Nephron (organoid): Measurements from ENCODE around the gene ANXA10.

Source experiments
- H3K27ac Mint-ChIP-seq, 3 experiments: 2 replicates each; pipeline ENCODE4 v1.8.0; 2020; ENCODE audit warnings: mixed read lengths in 3 of 3, mild to moderate bottlenecking in 2 of 3, moderate library complexity in 1 of 3
- H3K27me3 Mint-ChIP-seq: 2 replicates; pipeline ENCODE4 v1.8.0; 2021; ENCODE audit warnings: low read depth, mild to moderate bottlenecking, moderate library complexity, mixed read lengths
- H3K36me3 Mint-ChIP-seq: 2 replicates; pipeline ENCODE4 v1.8.0; 2020; ENCODE audit warnings: low read depth, mixed read lengths
- H3K4me1 Mint-ChIP-seq: 2 replicates; pipeline ENCODE4 v1.8.0; 2020; ENCODE audit warnings: mixed read lengths
- H3K4me3 Mint-ChIP-seq, 3 experiments: 2 replicates each; pipeline ENCODE4 v1.8.0; 2020; ENCODE audit warnings: mild to moderate bottlenecking in 3 of 3, mixed read lengths in 3 of 3, moderate library complexity in 2 of 3
- H3K9me3 Mint-ChIP-seq: 2 replicates; pipeline ENCODE4 v1.8.0; 2020; ENCODE audit warnings: mixed read lengths
- TF ChIP-seq, protein P1 (sequence below), 3 experiments: fragments of 200-600 bp; sonication (generic); IDR thresholded peaks; one replicate each; pipeline ENCODE4 v1.5.0; 2021; ENCODE audit warnings: antibody characterized with exemption in 3 of 3; ENCODE audit not compliant: unreplicated experiment in 3 of 3

Gene ANXA10

DNA sequence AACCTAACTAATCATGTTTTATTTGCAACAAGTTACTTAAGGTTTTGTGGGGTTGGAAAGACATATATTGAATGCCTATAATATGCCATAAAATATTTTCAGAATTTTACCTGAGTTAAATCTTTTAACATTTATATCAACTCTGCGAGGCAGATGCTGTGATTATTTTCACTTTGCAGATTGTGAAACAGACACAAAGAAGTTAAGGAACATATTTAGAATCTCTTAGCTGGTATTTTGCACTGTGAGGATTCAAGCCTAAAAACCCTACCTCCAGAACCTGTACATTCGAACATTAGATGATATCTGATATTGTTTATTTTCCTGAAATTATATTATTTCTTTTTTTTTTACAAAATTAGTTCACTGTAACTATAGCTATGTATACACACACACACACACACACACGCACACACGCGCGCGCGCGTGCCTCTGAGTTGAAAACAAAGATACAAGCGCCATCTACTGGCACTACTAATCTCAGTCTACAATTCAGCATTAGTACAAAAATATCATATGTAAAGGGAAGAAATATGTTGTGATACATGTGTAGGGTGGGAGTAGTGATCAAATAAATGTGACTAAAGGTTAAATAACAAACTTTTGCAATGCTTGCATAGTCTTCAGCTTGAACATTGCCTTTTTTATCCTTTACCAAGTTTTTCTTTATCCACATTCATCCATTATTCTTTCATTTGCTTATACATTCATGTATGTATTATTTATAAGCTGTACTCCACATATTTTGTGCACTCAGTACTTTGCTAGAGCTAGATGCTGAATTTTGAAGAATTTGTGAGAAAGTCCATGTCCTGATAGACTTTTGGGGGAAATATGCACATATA is 61.5 kb downstream of the ANXA10 start:
- Mint-ChIP-seq H3K4me1 (no peaks in the 10 kb centered on the region), H3K27me3 (no peaks in the 10 kb centered on the region), H3K9me3 (peaks cover 3% of the 10 kb centered on the region), H3K4me3 (peak overlapping the region in 2 of 3 experiments; percentile 6 to 14), H3K27ac (no peak overlapping the region), H3K36me3 (no peaks in the 10 kb centered on the region)
- TF ChIP-seq, protein P1, sequence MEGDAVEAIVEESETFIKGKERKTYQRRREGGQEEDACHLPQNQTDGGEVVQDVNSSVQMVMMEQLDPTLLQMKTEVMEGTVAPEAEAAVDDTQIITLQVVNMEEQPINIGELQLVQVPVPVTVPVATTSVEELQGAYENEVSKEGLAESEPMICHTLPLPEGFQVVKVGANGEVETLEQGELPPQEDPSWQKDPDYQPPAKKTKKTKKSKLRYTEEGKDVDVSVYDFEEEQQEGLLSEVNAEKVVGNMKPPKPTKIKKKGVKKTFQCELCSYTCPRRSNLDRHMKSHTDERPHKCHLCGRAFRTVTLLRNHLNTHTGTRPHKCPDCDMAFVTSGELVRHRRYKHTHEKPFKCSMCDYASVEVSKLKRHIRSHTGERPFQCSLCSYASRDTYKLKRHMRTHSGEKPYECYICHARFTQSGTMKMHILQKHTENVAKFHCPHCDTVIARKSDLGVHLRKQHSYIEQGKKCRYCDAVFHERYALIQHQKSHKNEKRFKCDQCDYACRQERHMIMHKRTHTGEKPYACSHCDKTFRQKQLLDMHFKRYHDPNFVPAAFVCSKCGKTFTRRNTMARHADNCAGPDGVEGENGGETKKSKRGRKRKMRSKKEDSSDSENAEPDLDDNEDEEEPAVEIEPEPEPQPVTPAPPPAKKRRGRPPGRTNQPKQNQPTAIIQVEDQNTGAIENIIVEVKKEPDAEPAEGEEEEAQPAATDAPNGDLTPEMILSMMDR (IDR thresholded peaks at IDR 0.05; ENCODE audit: unreplicated experiment in 3 of 3): peak; percentile 70 to 77 (median 75)

DNA sequence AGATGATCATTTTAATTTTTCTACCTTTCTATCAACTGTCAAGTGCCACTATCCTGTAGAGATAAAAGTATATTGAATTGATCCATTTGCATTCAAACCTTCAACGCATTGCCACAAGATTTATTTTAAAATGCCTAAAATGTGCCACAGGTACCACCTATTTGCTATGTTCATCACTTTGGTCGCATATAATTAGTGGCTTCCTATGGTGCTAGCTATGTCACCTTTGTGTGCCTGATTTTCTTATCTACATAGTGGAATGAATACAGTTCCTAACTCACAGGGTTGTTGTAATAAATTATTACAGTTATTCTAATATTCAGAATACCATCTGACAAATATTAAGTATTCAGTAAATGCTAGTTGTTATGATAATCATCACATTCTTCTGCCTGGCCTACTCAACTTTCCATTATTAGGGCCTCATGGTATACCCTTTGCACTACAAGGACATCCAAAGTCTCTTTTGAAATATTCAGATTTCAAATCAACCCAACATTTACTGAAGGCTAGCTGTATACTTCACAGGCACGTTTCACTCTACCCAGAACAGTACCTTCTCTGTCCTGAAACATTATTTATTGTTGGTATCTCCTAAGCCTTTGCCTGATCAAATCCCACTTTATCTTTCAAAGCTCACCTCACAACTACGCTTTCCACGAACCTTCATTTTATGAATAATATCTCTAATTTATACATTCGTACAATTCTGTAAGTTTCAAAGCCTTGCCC is 62.4 kb downstream of the ANXA10 start:
- Mint-ChIP-seq H3K4me1 (no peaks in the 10 kb centered on the region), H3K4me3 (no peak overlapping the region), H3K27me3 (no peaks in the 10 kb centered on the region), H3K9me3 (peaks cover 4% of the 10 kb centered on the region), H3K27ac (no peak overlapping the region), H3K36me3 (no peaks in the 10 kb centered on the region)
- TF ChIP-seq, protein P1 (IDR thresholded peaks at IDR 0.05; ENCODE audit: unreplicated experiment in 3 of 3): no peak

DNA sequence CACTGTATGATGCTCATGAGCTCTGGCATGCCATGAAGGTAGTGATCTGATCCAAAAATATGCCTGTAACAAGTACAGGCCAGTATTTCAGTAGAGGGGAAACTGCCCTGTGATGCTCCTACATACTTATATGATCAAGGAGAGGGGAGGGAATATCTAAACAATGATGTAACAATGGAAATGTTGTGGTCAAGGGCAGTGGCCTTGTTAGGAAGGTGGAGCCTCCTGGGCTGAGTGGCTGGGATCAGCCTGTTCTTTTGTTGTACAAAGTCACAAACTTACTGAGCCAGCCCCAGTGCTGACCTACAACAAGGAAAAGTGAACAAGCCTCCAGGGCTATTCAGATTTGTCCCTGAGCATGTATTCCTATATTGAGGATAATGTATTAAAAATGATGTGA is 70.3 kb downstream of the ANXA10 start:
- Mint-ChIP-seq H3K9me3 (peaks cover 13% of the 10 kb centered on the region), H3K27me3 (no peaks in the 10 kb centered on the region), H3K27ac (no peak overlapping the region), H3K4me3 (no peak overlapping the region), H3K4me1 (no peaks in the 10 kb centered on the region), H3K36me3 (no peaks in the 10 kb centered on the region)
- TF ChIP-seq, protein P1 (IDR thresholded peaks at IDR 0.05; ENCODE audit: unreplicated experiment in 3 of 3): no peak

DNA sequence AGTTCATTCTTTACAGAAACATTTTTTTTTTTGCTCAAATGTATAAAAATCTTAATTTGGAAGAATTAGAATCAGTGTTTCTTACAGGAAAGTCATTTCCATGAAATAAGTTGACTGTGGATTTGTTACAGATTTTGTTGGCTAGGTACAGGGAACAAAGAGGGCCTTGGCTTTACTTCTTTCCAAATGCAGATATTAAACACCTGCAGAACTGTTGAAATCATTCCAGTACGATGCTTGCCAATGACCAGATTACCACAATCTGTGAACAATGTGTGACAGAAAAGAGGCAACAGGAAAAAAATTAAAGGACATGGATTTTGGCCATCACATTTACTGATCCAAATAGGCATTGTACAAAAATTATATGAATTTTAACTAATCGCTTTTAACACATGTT is 70.8 kb downstream of the ANXA10 start:
- Mint-ChIP-seq H3K36me3 (no peaks in the 10 kb centered on the region), H3K27ac (no peak overlapping the region), H3K4me1 (no peaks in the 10 kb centered on the region), H3K9me3 (peaks cover 13% of the 10 kb centered on the region), H3K27me3 (no peaks in the 10 kb centered on the region), H3K4me3 (no peak overlapping the region)
- TF ChIP-seq, protein P1 (IDR thresholded peaks at IDR 0.05; ENCODE audit: unreplicated experiment in 3 of 3): no peak

DNA sequence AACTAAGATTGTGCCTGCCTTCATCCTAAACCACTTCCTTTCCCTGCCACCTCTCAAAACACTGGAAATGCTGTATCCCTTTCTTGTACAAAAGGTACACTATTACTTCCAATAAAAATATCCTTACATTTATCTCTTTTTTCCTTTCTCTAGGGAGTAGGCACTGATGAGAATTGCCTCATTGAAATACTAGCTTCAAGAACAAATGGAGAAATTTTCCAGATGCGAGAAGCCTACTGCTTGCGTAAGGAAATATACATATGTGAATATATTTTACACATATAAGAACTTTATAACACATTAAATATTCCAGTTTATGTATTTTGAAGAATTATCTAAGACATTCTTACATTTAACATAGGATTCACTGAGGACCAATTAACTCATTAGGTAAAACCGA is 71.7 kb downstream of the ANXA10 start:
- Mint-ChIP-seq H3K27ac (no peak overlapping the region), H3K4me3 (no peak overlapping the region), H3K4me1 (no peaks in the 10 kb centered on the region), H3K9me3 (peaks cover 9% of the 10 kb centered on the region), H3K36me3 (no peaks in the 10 kb centered on the region), H3K27me3 (no peaks in the 10 kb centered on the region)
- TF ChIP-seq, protein P1 (IDR thresholded peaks at IDR 0.05; ENCODE audit: unreplicated experiment in 3 of 3): no peak
